Measurements from ENCODE around the gene VIPR1.

DNA sequence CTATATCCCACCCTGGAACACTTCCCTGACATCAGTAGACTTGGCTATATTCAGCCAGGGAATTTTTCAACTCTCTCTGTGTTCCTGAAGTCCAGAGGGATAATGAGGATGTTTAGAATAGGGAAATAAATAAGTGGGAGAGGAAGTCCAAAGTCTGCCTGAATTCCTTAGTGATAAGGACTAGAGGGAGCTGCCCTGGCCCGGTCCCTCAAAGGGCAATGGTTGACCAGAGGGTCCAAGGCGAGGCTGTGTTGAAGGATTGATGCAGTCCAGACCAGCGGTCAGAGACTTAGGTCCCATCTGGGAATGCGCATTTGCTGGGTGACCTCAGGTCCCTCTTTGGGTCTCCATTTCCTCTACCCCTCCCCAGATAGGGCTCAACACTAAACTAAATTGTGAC is 7.9 kb downstream of the VIPR1 start:
- TF ChIP-seq ZNF384 (IDR thresholded peaks at IDR 0.05) (no peak), SP1 (IDR thresholded peaks at IDR 0.05) (no peak), NFRKB (IDR thresholded peaks at IDR 0.05) (no peak), BHLHE40 (IDR thresholded peaks at IDR 0.05; ENCODE audit: borderline replicate concordance) (no peak), SUZ12 (IDR thresholded peaks at IDR 0.05) (no peak)
- TF ChIP-seq, protein P1, sequence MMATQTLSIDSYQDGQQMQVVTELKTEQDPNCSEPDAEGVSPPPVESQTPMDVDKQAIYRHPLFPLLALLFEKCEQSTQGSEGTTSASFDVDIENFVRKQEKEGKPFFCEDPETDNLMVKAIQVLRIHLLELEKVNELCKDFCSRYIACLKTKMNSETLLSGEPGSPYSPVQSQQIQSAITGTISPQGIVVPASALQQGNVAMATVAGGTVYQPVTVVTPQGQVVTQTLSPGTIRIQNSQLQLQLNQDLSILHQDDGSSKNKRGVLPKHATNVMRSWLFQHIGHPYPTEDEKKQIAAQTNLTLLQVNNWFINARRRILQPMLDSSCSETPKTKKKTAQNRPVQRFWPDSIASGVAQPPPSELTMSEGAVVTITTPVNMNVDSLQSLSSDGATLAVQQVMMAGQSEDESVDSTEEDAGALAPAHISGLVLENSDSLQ (IDR thresholded peaks at IDR 0.05), result no peak
